SIG-M5 (cell line): Measurements from ENCODE around the gene CXCL5.

Experiments used
- DNase-seq: peaks from one replicate; lab custom pipeline; 2025; lab: John Stamatoyannopoulos, UW

Gene CXCL5

DNA sequence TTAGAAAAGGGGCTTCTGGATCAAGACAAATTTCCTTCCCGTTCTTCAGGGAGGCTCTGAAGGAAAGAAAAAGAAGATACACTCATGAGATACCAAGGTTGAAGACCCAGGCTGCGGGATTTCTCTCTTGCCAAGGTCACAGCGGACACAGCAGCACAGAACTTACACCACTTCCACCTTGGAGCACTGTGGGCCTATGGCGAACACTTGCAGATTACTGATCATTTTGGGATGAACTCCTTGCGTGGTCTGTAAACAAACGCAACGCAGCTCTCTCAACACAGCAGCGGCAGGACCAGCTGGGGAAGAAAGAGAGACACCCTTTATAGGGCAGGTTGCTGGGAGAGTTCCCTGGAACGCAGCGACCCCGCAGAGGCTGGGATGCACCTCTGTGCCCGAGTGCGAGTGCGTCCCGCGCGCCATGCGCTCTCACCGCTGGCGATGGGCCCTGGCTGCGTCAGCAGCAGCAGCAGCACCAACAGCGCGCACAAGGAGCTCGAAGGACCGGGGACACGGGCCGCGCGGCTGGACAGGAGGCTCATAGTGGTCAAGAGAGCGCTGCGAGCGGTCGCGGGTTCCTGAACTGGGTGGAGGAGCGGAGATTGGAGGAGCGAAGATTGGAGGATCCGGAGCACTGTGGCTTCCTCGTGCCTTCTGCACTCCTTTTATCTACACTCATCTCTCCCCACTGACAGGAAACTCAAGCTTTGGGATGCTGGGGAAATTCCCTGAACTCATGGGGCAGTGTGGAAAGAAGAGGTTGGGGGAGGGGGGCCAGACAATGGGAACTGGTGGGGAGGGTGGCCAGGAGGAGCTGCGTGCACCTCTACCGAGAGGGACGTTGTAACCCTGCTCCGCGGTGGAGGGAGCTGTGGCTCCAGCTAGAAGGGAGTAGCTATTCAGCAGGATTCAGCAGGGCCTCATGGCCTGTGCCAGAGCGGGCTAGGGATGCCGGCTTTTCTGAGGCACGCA, at the start of gene CXCL5:
TSS of gene CXCL5 (minus strand) at position 638 of the 972 bp plus-strand sequence. CDS start at position 542, 96 bp downstream.
- no peak for DNase-seq

- no peak for DNase-seq
These were observed 48.7 kb upstream of the CXCL5 start for GRCh38 chr4:74047152-74047551.

- DNase-seq = no peak
These were observed 47.3 kb upstream of the CXCL5 start for GRCh38 chr4:74045772-74046171.

GRCh38 chr4:74045247-74045646, 46.8 kb upstream of the CXCL5 start:
- no peak for DNase-seq

DNA sequence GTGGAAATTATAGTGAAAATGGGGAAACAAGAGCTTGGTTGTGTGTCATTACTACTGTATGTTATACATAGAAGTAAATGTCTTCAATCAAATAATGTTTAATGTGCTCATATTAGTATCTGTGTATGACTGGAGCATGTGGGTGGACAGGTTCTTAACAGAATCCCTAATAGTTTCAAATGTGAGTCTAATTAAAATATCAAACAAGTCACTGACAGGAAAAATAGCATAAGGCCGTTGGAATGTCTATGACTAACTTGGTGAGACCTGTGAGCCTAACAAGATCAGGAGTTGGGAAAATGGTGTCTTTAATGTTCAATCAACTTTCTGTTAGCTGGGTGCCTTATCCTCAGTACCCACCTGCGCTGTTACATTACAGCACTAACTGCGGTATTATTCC, 46.2 kb upstream of the CXCL5 start:
- DNase-seq = no peak

DNA sequence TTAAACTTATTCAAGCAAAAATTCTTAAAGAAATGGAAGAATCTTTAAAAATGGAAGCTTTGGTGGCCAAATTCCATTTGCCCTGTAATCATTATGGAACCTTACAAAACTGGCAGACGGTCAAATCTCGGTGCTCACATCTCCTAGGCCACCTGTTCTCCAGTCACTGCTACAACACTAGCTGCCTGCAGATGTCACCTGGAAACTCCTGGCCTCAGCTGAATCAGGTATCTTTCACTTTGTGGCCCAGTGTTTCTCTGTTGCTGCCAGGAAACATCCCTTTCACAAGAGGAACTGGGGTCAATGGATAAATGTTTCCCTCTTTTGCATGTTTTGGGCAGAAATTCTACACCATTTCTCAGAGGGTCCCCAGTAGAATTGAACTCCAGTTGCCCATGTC, 44.2 kb upstream of the CXCL5 start:
- DNase-seq = no peak

DNA sequence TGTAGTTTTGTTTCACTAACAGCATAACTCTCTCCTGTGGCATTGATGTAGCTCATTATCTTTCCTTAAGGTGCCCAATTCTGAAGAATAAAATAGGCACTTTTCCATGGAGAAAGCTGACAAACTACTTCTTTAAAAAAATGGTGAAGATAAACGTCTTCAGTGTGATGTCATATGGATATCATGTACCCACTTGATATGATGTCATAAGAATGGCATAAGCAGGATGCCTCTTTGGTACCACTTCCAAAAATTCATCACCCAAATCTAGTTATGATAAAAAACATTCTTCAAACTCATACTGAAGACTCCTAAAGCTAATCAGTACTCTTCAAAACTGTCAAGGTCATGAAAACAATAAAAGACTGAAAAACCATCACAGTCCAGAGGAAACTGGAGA, 42.9 kb upstream of the CXCL5 start:
- DNase-seq = no peak

DNA sequence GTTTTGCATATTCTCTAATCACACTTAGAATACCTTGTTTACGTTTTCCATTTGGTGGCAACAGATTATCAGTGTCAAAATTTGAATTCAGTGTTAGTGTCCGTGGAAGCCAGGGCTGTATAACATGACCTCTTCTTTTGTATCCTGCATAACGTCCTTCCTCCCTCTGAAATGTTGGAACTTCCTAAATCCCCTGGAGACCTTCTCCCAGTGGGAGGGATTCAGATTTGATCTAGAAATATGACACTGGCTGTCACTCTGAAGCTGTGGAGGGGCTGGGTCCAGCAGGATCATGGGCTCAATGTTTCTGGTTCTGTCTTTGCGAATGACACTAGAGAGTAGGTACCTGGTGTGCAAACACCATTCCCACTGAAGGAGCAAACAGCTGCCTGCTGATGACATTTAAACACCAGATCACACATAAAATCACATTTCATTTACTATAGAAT, 40.9 kb upstream of the CXCL5 start:
- no peak for DNase-seq

DNA sequence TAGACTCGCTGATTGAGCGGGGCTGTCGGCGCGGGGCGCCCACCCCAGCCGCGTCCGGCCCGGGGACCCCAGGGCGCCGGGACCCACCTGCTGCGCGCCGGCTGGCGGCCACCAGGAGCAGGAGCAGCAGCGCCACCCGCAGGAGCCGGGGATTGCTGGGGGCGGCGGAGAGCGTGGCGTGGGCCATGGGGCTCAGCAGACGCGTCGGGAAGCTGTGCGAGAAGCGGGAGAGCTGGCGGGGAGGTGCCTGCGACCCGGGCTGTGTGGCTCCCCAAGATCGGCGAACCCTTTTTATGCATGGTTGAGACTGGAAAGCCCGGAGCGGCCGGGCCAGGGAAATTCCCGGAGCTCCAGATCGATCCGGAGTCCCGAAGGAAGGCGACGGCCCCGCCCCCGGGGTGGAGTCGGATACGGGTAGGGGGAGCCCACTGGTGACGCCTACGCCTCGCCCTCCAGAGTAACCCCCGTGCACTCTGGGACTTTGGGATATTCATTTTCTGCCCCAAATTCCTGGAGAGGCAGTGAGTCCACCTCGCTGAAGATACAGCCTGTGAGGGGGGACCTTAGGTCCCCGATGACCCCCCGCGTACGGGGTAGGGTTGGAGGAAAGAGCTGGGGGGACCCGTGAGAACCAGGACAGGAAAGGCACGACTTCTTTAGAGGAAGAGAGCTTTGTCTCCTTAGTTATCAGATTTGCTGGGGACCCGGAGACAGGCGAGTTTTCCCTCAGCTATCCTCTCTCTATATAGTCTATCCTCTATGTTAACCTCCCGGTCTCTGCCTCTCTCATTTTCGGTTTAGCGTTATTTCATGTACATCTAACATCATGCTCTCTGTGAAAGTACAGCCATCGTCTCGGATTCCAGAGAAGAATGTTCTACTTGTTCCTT, 40.2 kb upstream of the CXCL5 start, which contains the start of gene CXCL3:
TSS of gene CXCL3 (minus strand) at position 265 of the 890 bp plus-strand sequence. CDS start at position 187, 78 bp downstream.
- DNase-seq = no peak

DNA sequence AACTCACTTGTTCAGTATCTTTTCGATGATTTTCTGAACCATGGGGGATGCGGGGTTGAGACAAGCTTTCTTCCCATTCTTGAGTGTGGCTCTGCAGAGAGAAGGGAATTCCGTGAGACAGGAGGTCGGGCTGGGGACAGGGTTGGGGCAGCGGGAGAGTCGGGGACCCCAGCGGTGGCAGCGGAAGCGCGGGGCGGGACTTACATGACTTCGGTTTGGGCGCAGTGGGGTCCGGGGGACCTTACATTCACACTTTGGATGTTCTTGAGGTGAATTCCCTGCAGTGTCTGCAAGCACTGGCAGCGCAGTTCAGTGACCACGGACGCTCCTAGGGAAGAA, 39.6 kb upstream of the CXCL5 start:
- DNase-seq = no peak

DNA sequence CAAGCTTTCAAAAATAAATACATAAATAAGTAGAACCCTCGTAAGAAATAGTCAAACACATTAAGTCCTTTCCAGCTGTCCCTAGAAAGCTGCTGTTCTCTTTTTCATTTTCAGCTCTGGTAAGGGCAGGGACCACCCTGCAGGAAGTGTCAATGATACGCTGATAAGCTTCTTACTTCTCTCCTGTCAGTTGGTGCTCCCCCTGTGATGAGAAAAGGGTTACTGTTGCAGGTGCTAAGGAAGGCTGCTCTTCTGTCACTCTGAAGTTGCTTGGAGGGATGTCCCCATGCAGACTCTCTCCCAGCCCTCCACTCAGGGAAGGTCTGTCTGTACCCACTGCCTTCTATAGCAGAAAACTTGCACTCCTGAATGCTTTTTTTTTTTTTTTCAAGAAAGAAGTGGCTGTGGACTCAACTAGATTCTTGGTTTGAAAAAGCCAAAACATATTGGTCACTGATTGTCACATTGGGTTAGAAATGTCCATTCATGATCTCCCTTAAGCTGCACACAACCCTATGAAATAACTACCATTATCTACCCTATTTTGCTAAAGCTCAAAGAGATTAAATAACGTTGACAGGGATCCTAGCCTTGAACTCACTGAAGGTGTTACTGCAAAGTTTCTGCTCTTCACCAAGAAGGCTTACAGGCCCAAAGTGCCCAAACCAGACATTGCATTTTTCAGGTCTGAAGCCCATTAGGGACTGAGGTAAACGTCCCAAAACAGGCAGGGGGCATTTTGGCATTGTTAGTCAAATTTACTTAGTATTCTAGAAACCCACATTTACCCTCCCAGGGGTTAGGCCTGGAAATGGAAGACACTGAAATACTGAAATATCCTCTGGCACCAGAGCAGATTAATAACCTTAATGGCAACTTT, 38.8 kb upstream of the CXCL5 start:
- no peak for DNase-seq

DNA sequence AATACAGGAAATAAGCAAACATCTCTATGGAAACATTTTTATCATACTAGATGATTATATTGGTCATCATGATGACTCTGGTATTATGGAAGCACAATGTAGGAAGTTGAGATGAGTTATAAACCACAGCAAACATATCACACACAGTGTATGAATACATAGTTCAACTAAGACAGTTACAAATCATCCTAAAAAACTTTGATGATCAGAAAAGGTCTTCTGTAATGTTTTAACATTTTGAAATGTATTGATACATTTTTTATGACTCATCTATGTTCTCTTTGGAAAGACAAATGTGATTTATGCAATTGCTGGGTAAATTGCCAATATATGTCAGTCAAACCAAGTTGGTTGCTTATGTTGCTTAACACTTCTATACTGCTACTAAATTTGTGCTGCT, 35.3 kb upstream of the CXCL5 start:
- no peak for DNase-seq

GRCh38 chr4:74032064-74032463, 33.6 kb upstream of the CXCL5 start:
- no peak for DNase-seq

DNA sequence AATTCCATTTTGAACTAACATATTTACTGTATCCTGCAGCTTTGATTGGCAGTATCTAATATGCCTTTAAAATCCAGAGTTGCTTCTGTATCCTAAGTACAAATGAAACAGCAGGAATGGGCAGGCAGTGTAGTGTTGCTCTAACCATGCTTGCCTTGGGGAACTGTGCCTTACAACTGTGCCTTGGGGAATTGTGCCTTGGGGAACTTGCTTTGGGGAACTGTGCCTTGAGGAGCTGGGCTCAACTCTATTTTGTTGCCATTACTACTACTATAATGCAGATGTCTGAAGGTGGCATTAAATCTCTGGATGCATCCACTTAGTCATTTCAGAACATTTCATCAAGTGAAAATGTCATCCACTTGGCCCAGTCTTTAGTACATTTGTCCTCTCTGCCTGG, 33.1 kb upstream of the CXCL5 start:
- no peak for DNase-seq

DNA sequence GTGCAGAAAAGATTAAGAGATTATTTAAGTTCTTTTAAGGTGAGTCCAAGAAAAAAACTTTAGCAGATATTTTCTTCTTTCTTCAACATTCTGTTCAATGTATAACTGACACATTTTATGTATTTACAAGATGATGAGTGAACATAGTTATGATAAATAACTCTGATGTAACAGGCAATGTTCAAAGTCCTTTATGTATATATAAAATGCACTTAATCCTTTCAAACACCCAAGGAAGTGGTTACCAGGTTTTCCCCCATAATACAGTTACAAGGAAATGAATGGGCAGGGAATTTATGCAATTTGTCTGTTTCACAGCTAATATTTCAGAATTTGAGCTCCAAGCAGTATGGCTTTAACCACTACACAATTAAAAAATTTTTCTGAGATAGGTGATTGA, 31.8 kb upstream of the CXCL5 start:
- no peak for DNase-seq

GRCh38 chr4:74028504-74028903, 30.0 kb upstream of the CXCL5 start:
- DNase-seq = no peak

- no peak for DNase-seq
These were observed 25.2 kb upstream of the CXCL5 start for GRCh38 chr4:74023709-74024108.

DNA sequence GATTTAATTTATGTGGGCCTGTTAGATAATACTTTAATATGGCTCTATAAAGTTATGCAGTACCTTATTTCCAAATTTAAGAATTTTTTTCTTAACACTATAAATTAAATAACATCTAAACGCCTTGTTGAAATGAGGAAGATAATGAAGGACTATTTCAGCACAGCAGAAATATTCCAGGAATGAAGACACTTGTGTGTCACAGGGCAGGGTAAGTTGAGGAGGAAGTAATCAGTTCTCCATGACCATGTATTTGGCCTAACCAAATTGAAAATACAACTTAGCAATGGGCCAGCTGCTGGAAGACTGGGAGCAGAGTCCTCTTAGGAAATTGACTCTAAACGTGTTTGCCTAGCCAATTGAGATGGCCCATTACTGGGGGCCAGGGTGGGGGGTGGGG, 23.1 kb upstream of the CXCL5 start:
- DNase-seq = no peak

DNA sequence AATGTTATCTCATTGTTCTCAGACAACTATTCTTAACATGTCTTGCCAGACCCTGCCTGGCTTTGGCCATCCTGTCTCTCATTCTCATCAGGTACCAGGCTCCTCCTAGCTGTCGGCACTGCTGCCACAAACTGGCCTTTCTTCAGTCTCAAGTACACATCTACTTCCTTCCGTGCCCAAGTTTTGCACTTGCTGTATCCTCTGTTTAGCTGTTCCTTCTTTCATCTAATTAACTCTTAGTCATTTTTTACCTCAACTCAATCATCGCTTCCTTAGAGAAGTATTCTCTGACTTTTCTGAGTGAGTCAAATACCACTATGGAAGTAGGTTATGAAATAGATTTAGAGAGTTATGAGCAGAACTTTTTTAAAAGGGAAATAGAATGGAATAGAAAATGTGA, 20.3 kb upstream of the CXCL5 start:
- DNase-seq = peak; percentile 44

DNA sequence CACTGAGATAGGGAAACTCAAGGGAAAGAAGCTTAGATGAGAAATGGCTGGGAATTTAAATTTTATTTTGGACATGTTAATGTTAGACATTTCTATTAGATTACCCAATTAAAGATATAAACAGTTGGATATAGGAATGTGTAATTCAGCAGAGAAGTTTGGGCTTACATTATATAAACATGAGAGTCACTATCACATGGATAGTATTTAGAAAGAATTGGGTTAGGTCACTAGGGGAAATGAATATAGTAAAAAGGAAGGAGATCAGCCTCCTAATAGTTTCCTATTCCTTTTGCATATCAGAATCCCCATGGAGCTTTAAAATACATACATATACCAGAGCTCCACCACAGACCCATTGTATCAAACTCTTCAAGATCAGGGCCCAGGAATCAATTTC, 19.6 kb upstream of the CXCL5 start:
- DNase-seq = no peak

GRCh38 chr4:74016068-74016467, 17.6 kb upstream of the CXCL5 start:
- DNase-seq = no peak
